ENCODE measurements around the gene TRIM46.
"Not testable (repeated sequence)": the region's sequence is repeated elsewhere in the genome, so short reads cannot be mapped to it uniquely, and the experiment has no call there.

Gene TRIM46

GRCh38 chr1:155226188-155226909 is 52.7 kb downstream of the TRIM46 start:
- DNase-seq (ENCODE audit: low read depth) = no peak
- TF ChIP-seq CTCF (IDR thresholded peaks at IDR 0.05; ENCODE audit: low read depth, low read length, missing control alignments) = peak; percentile 67
- peak overlapping the region; percentile 87 for H3K4me3 ChIP-seq (ENCODE audit: low read depth, low read length)

- DNase-seq (ENCODE audit: low read depth) = no peak
- H3K4me3 ChIP-seq (ENCODE audit: low read depth, low read length) = peak overlapping the region; percentile 87
- no peak for TF ChIP-seq CTCF (IDR thresholded peaks at IDR 0.05; ENCODE audit: low read depth, low read length, missing control alignments)
These were observed 53.2 kb downstream of the TRIM46 start for GRCh38 chr1:155226910-155227260.

- TF ChIP-seq CTCF (IDR thresholded peaks at IDR 0.05; ENCODE audit: low read depth, low read length, missing control alignments) = no peak
- H3K4me3 ChIP-seq (ENCODE audit: low read depth, low read length) = peak overlapping the region; percentile 87
- DNase-seq (ENCODE audit: low read depth) = peak; percentile 98
These were observed 53.8 kb downstream of the TRIM46 start for GRCh38 chr1:155227261-155228095.

GRCh38 chr1:155228096-155228427 is 54.4 kb downstream of the TRIM46 start:
- peak overlapping the region; percentile 60 for H3K4me3 ChIP-seq (ENCODE audit: low read depth, low read length)
- no peak for DNase-seq (ENCODE audit: low read depth)
- TF ChIP-seq CTCF (IDR thresholded peaks at IDR 0.05; ENCODE audit: low read depth, low read length, missing control alignments) = no peak

- not testable (repeated sequence) for DNase-seq (ENCODE audit: low read depth); H3K4me3 ChIP-seq (ENCODE audit: low read depth, low read length)
These were observed 57.7 kb downstream of the TRIM46 start for GRCh38 chr1:155231302-155231701.

GRCh38 chr1:155232001-155232978 is 58.6 kb downstream of the TRIM46 start:
- DNase-seq (ENCODE audit: low read depth); H3K4me3 ChIP-seq (ENCODE audit: low read depth, low read length): not testable (repeated sequence)

- not testable (repeated sequence) for DNase-seq (ENCODE audit: low read depth); H3K4me3 ChIP-seq (ENCODE audit: low read depth, low read length)
These were observed 59.9 kb downstream of the TRIM46 start for GRCh38 chr1:155233502-155233901.
